ENCODE results near the gene AUTS2.

AUTS2 gene

GRCh38 chr7:70504254-70504653 lies 906.0 kb downstream of the AUTS2 start:
- in situ Hi-C loops (cut with MboI; ENCODE audit: low pct_unique_long_range_greater_than_20kb, low sequenced_read_pairs): no loop called here

GRCh38 chr7:70505468-70505867 lies 907.2 kb downstream of the AUTS2 start:
- DNase-seq: no peak

More at GRCh38 chr7:70504254-70504653, 906.0 kb downstream of the AUTS2 start:
- DNase-seq: no peak

GRCh38 chr7:70505886-70506285 lies 907.6 kb downstream of the AUTS2 start:
- in situ Hi-C loops (cut with MboI; ENCODE audit: low pct_unique_long_range_greater_than_20kb, low sequenced_read_pairs): no loop called here
- DNase-seq: no peak

More at GRCh38 chr7:70505468-70505867, 907.2 kb downstream of the AUTS2 start:
- in situ Hi-C loops (cut with MboI; ENCODE audit: low pct_unique_long_range_greater_than_20kb, low sequenced_read_pairs): no loop called here

- in situ Hi-C loops (cut with MboI; ENCODE audit: low pct_unique_long_range_greater_than_20kb, low sequenced_read_pairs): no loop called here
- DNase-seq: no peak
These were observed 908.2 kb downstream of the AUTS2 start for GRCh38 chr7:70506434-70506833.

GRCh38 chr7:70512144-70512543 lies 913.9 kb downstream of the AUTS2 start:
- no peak for DNase-seq
- in situ Hi-C loops (cut with MboI; ENCODE audit: low pct_unique_long_range_greater_than_20kb, low sequenced_read_pairs): no loop called here

- no peak for DNase-seq
- in situ Hi-C loops (cut with MboI; ENCODE audit: low pct_unique_long_range_greater_than_20kb, low sequenced_read_pairs): no loop called here
These were observed 914.5 kb downstream of the AUTS2 start for GRCh38 chr7:70512761-70513160.

GRCh38 chr7:70520611-70521010 lies 922.3 kb downstream of the AUTS2 start:
- DNase-seq: no peak
- in situ Hi-C loops (cut with MboI; ENCODE audit: low pct_unique_long_range_greater_than_20kb, low sequenced_read_pairs): no loop called here

GRCh38 chr7:70523249-70523988 lies 925.1 kb downstream of the AUTS2 start:
- in situ Hi-C loops (cut with MboI; ENCODE audit: low pct_unique_long_range_greater_than_20kb, low sequenced_read_pairs): no loop called here
- no peak for DNase-seq

GRCh38 chr7:70523989-70524351 lies 925.7 kb downstream of the AUTS2 start:
- no peak for DNase-seq
- in situ Hi-C loops (cut with MboI; ENCODE audit: low pct_unique_long_range_greater_than_20kb, low sequenced_read_pairs): no loop called here

GRCh38 chr7:70525991-70526390 lies 927.7 kb downstream of the AUTS2 start:
- in situ Hi-C loops (cut with MboI; ENCODE audit: low pct_unique_long_range_greater_than_20kb, low sequenced_read_pairs): no loop called here
- DNase-seq: no peak

- DNase-seq: no peak
- in situ Hi-C loops (cut with MboI; ENCODE audit: low pct_unique_long_range_greater_than_20kb, low sequenced_read_pairs): no loop called here
These were observed 929.3 kb downstream of the AUTS2 start for GRCh38 chr7:70527520-70528115.

GRCh38 chr7:70529436-70529835 lies 931.2 kb downstream of the AUTS2 start:
- in situ Hi-C loops (cut with MboI; ENCODE audit: low pct_unique_long_range_greater_than_20kb, low sequenced_read_pairs): no loop called here
- no peak for DNase-seq

- in situ Hi-C loops (cut with MboI; ENCODE audit: low pct_unique_long_range_greater_than_20kb, low sequenced_read_pairs): no loop called here
- no peak for DNase-seq
These were observed 931.8 kb downstream of the AUTS2 start for GRCh38 chr7:70529914-70530585.

- no peak for DNase-seq
- in situ Hi-C loops (cut with MboI; ENCODE audit: low pct_unique_long_range_greater_than_20kb, low sequenced_read_pairs): no loop called here
These were observed 935.3 kb downstream of the AUTS2 start for GRCh38 chr7:70533614-70534013.

- in situ Hi-C loops (cut with MboI; ENCODE audit: low pct_unique_long_range_greater_than_20kb, low sequenced_read_pairs): no loop called here
- DNase-seq: no peak
These were observed 940.9 kb downstream of the AUTS2 start for GRCh38 chr7:70539205-70539604.

GRCh38 chr7:70539617-70540016 lies 941.3 kb downstream of the AUTS2 start:
- in situ Hi-C loops (cut with MboI; ENCODE audit: low pct_unique_long_range_greater_than_20kb, low sequenced_read_pairs): no loop called here

GRCh38 chr7:70540641-70541040 lies 942.4 kb downstream of the AUTS2 start:
- in situ Hi-C loops (cut with MboI; ENCODE audit: low pct_unique_long_range_greater_than_20kb, low sequenced_read_pairs): no loop called here
- DNase-seq: no peak

More at GRCh38 chr7:70539617-70540016, 941.3 kb downstream of the AUTS2 start:
- DNase-seq: no peak

- DNase-seq: no peak
- in situ Hi-C loops (cut with MboI; ENCODE audit: low pct_unique_long_range_greater_than_20kb, low sequenced_read_pairs): no loop called here
These were observed 944.6 kb downstream of the AUTS2 start for GRCh38 chr7:70542750-70543376.

GRCh38 chr7:70544016-70544415 lies 945.7 kb downstream of the AUTS2 start:
- DNase-seq: no peak
- in situ Hi-C loops (cut with MboI; ENCODE audit: low pct_unique_long_range_greater_than_20kb, low sequenced_read_pairs): no loop called here

- in situ Hi-C loops (cut with MboI; ENCODE audit: low pct_unique_long_range_greater_than_20kb, low sequenced_read_pairs): no loop called here
- DNase-seq: no peak
These were observed 946.9 kb downstream of the AUTS2 start for GRCh38 chr7:70545214-70545613.

Measured in KBM-7 (cell line).